ENCODE results near the gene LGALSL.

LGALSL gene

GRCh38 chr2:64419596-64420165 is 34.3 kb upstream of the LGALSL start:
- Histone ChIP-seq H3K4me1 (ENCODE audit: low read length) (no peaks in the 10 kb centered on the region), H3K4me2 (ENCODE audit: low read depth, low read length) (no peak overlapping the region), H3K79me2 (ENCODE audit: low read length) (no peaks in the 10 kb centered on the region), H3K4me3 (ENCODE audit: low read length) (no peak overlapping the region), H3K27ac (ENCODE audit: low read length) (no peak overlapping the region), H3K27me3 (replicated peaks; ENCODE audit: insufficient read depth, low read length) (no peaks in the 10 kb centered on the region), H4K20me1 (ENCODE audit: insufficient read depth, low read length) (no peaks in the 10 kb centered on the region), H2AFZ (ENCODE audit: low read length) (no peak overlapping the region), H3K36me3 (replicated peaks; ENCODE audit: insufficient read depth, low read length) (no peaks in the 10 kb centered on the region), H3K9me2 (replicated peaks; ENCODE audit: insufficient read depth, low read length) (no peaks in the 10 kb centered on the region), H3K9ac (ENCODE audit: low read length) (no peak overlapping the region), H3K9me3 (replicated peaks; ENCODE audit: insufficient read depth, low read length) (no peaks in the 10 kb centered on the region), H3F3A (ENCODE audit: insufficient read depth, low read length) (no peaks in the 10 kb centered on the region)
- TF ChIP-seq EZH2phosphoT487 (IDR thresholded peaks at IDR 0.05; ENCODE audit: low read length) = no peak
- no peak for TF ChIP-seq EZH2 (optimal IDR thresholded peaks at IDR 0.05; ENCODE audit: low read depth, low read length)
- TF ChIP-seq CTCF (IDR thresholded peaks at IDR 0.05; ENCODE audit: low read length) = no peak
- DNase-seq = no peak

GRCh38 chr2:64420677-64421076 is 33.3 kb upstream of the LGALSL start:
- H3K36me3 ChIP-seq (replicated peaks; ENCODE audit: insufficient read depth, low read length) = no peaks in the 10 kb centered on the region
- no peaks in the 10 kb centered on the region for H3K27me3 ChIP-seq (replicated peaks; ENCODE audit: insufficient read depth, low read length)
- no peaks in the 10 kb centered on the region for H3F3A ChIP-seq (ENCODE audit: insufficient read depth, low read length)
- H3K9me3 ChIP-seq (replicated peaks; ENCODE audit: insufficient read depth, low read length) = no peaks in the 10 kb centered on the region
- no peak for DNase-seq
- TF ChIP-seq EZH2 (optimal IDR thresholded peaks at IDR 0.05; ENCODE audit: low read depth, low read length) (no peak), EZH2phosphoT487 (IDR thresholded peaks at IDR 0.05; ENCODE audit: low read length) (no peak), CTCF (IDR thresholded peaks at IDR 0.05; ENCODE audit: low read length) (no peak)
- H2AFZ ChIP-seq (ENCODE audit: low read length) = no peak overlapping the region
- H3K4me1 ChIP-seq (ENCODE audit: low read length) = no peaks in the 10 kb centered on the region
- no peaks in the 10 kb centered on the region for H3K79me2 ChIP-seq (ENCODE audit: low read length)
- H3K9ac ChIP-seq (ENCODE audit: low read length) = no peak overlapping the region
- no peaks in the 10 kb centered on the region for H4K20me1 ChIP-seq (ENCODE audit: insufficient read depth, low read length)
- H3K4me2 ChIP-seq (ENCODE audit: low read depth, low read length) = no peak overlapping the region
- no peaks in the 10 kb centered on the region for H3K9me2 ChIP-seq (replicated peaks; ENCODE audit: insufficient read depth, low read length)
- no peak overlapping the region for H3K4me3 ChIP-seq (ENCODE audit: low read length)
- H3K27ac ChIP-seq (ENCODE audit: low read length) = no peak overlapping the region

- Histone ChIP-seq H3K9me3 (replicated peaks; ENCODE audit: insufficient read depth, low read length) (no peaks in the 10 kb centered on the region), H3K9me2 (replicated peaks; ENCODE audit: insufficient read depth, low read length) (no peaks in the 10 kb centered on the region), H3K4me2 (ENCODE audit: low read depth, low read length) (no peak overlapping the region), H3K4me1 (ENCODE audit: low read length) (no peaks in the 10 kb centered on the region), H3K36me3 (replicated peaks; ENCODE audit: insufficient read depth, low read length) (no peaks in the 10 kb centered on the region), H3K79me2 (ENCODE audit: low read length) (no peaks in the 10 kb centered on the region), H2AFZ (ENCODE audit: low read length) (no peak overlapping the region), H4K20me1 (ENCODE audit: insufficient read depth, low read length) (no peaks in the 10 kb centered on the region), H3K27ac (ENCODE audit: low read length) (no peak overlapping the region), H3K4me3 (ENCODE audit: low read length) (no peak overlapping the region), H3F3A (ENCODE audit: insufficient read depth, low read length) (no peaks in the 10 kb centered on the region), H3K9ac (ENCODE audit: low read length) (no peak overlapping the region), H3K27me3 (replicated peaks; ENCODE audit: insufficient read depth, low read length) (no peaks in the 10 kb centered on the region)
- TF ChIP-seq CTCF (IDR thresholded peaks at IDR 0.05; ENCODE audit: low read length) (no peak), EZH2phosphoT487 (IDR thresholded peaks at IDR 0.05; ENCODE audit: low read length) (no peak), EZH2 (optimal IDR thresholded peaks at IDR 0.05; ENCODE audit: low read depth, low read length) (no peak)
- no peak for DNase-seq
Measured at GRCh38 chr2:64421201-64421600, 32.8 kb upstream of the LGALSL start.
